ENCODE results near the gene NIPBL.

- TF ChIP-seq TCF12 (IDR thresholded peaks at IDR 0.05; ENCODE audit: low read depth, low read length) (no peak), CBX5 (IDR thresholded peaks at IDR 0.05; ENCODE audit: low read depth, low read length) (no peak), CHD2 (IDR thresholded peaks at IDR 0.05; ENCODE audit: low read length) (no peak), GTF2F1 (IDR thresholded peaks at IDR 0.05; ENCODE audit: borderline replicate concordance, low read depth, low read length) (no peak), POLR2A (IDR thresholded peaks at IDR 0.05; ENCODE audit: control extremely low read depth in 1 of 2, low read depth in 2 of 2, low read length in 2 of 2) (no peak), NRF1 (IDR thresholded peaks at IDR 0.05; ENCODE audit: low read depth, low read length) (no peak), POLR2AphosphoS5 (IDR thresholded peaks at IDR 0.05; ENCODE audit: low read depth, low read length) (no peak), ATF2 (IDR thresholded peaks at IDR 0.05; ENCODE audit: low read length) (no peak), CREB1 (IDR thresholded peaks at IDR 0.05) (no peak), SIN3A (conservative IDR thresholded peaks at IDR 0.05 in 1 of 2, IDR thresholded peaks at IDR 0.05 in 1 of 2; ENCODE audit: low read depth in 1 of 2, low read length in 2 of 2) (no peak), KDM1A (IDR thresholded peaks at IDR 0.05; ENCODE audit: borderline replicate concordance, low read length) (no peak)
- TF ChIP-seq, protein P1, sequence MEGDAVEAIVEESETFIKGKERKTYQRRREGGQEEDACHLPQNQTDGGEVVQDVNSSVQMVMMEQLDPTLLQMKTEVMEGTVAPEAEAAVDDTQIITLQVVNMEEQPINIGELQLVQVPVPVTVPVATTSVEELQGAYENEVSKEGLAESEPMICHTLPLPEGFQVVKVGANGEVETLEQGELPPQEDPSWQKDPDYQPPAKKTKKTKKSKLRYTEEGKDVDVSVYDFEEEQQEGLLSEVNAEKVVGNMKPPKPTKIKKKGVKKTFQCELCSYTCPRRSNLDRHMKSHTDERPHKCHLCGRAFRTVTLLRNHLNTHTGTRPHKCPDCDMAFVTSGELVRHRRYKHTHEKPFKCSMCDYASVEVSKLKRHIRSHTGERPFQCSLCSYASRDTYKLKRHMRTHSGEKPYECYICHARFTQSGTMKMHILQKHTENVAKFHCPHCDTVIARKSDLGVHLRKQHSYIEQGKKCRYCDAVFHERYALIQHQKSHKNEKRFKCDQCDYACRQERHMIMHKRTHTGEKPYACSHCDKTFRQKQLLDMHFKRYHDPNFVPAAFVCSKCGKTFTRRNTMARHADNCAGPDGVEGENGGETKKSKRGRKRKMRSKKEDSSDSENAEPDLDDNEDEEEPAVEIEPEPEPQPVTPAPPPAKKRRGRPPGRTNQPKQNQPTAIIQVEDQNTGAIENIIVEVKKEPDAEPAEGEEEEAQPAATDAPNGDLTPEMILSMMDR (IDR thresholded peaks at IDR 0.05; ENCODE audit: control extremely low read depth in 1 of 3, insufficient read depth in 1 of 3, low read depth in 1 of 3, low read length in 3 of 3) = no peak
- TF ChIP-seq, protein P2, sequence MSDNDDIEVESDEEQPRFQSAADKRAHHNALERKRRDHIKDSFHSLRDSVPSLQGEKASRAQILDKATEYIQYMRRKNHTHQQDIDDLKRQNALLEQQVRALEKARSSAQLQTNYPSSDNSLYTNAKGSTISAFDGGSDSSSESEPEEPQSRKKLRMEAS (IDR thresholded peaks at IDR 0.05) = no peak
Observed at GRCh38 chr5:37110135-37110534, 233.6 kb downstream of the NIPBL start.

All from H1 (cell line).